Cardiac fibroblast (primary cell): Measurements from ENCODE around the gene TRIM67.

Experiments
- DNase-seq, 2 donors: peaks; one replicate each; pipeline versions ENCODE4 v3.0.0 to v3.0.0-alpha.2; 2010; ENCODE audit warnings: low read depth in 2 of 2
- H3K4me3 ChIP-seq, 2 donors: replicated peaks in 1 of 2; 1 replicate in 1 of 2; 2 replicates in 1 of 2; pipeline ENCODE4 v1.5.1; 2011; ENCODE audit warnings: low read depth in 2 of 2, low read length in 2 of 2, mild to moderate bottlenecking in 2 of 2, moderate library complexity in 1 of 2
- CTCF ChIP-seq: IDR thresholded peaks from one replicate; pipeline ENCODE4 v1.5.1; 2011; ENCODE audit warnings: low read depth, mild to moderate bottlenecking, low read length, inconsistent platforms

Gene TRIM67

DNA sequence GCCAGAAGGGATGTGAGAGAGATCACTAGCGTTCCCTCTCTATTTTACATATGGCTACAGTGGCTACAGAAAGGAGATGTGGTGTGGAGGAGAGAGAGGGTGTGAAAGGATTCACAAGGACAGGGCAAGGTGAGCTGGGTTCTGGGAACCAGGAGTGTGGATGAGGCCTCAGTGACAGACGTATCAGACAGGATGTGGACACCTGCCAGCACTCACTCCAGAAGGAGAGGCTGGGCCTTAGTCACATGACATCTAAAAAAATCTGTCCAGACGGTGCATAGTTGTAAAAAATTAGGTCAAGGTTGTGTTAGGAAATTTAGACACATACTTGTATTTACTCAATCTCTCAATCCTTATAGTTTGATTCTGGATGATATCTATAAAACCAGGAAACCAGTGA is 10.6 kb downstream of the TRIM67 start:
- no peak for TF ChIP-seq CTCF
- DNase-seq = no peak
- H3K4me3 ChIP-seq = no peak overlapping the region

DNA sequence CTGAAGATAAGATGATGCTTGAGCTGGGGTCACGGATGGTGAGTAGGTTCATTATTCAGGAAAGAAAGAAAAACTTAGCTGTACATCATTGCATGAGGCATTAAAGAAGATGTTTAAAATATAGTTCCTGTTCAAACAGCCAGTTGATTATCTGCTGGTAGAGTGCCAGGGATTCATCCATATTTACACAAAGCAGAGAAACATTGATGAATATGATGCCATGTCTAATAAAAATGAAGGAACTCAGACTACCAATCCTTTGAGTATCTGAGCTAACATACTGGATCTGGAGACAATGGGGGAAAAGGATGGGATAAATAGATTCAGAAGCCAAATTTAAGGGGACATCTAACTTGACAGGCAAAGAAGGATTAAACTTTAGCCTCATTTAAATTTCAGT is 14.6 kb downstream of the TRIM67 start:
- no peak for TF ChIP-seq CTCF
- no peak overlapping the region for H3K4me3 ChIP-seq
- no peak for DNase-seq

DNA sequence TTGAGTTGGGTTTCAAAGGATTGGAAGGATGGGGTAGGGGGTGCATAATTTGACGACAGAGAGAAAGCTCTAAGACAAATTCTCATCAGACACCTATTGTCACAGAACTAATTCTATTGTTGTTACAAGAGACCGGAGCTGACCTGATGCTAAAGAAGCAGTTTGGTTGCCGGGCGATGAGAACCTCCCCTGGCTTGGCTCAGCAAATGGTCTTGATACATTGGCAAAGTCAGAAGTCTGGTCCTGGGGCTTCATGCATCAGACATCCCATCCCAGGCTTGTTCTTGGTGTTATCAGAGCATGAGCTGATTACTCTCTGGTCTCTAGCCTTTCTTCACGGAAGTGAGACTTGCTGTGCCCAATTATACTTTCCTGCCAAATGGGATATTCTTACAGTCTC is 15.4 kb downstream of the TRIM67 start:
- no peak for DNase-seq

DNA sequence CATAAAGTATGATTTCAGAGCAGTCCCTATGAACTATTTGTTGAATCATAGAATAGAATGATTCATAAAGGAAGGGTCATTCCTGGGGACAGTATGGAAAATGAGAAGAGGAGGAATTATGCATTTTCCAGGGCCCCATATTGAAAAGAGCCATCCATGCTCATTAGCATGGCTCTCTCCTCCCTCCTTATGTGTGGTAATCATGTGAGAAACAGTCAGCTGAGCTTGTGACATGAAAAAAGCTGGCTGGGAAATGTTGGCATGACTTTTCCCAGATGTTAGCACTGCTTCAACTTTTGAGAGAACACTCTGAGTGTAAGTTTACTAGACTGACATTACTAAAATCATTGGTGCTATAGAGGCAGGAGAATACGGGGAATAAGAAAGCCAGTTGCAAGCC is 16.1 kb downstream of the TRIM67 start:
- no peak overlapping the region for H3K4me3 ChIP-seq
- no peak for TF ChIP-seq CTCF
- peak in 1 of 2 donors; percentile 12 for DNase-seq

More for the DNA sequence above, 15.4 kb downstream of the TRIM67 start:
- no peak overlapping the region for H3K4me3 ChIP-seq
- TF ChIP-seq CTCF = no peak

GRCh38 chr1:231178970-231179369 is 17.1 kb downstream of the TRIM67 start:
- no peak for TF ChIP-seq CTCF
- H3K4me3 ChIP-seq = no peak overlapping the region
- DNase-seq = no peak

DNA sequence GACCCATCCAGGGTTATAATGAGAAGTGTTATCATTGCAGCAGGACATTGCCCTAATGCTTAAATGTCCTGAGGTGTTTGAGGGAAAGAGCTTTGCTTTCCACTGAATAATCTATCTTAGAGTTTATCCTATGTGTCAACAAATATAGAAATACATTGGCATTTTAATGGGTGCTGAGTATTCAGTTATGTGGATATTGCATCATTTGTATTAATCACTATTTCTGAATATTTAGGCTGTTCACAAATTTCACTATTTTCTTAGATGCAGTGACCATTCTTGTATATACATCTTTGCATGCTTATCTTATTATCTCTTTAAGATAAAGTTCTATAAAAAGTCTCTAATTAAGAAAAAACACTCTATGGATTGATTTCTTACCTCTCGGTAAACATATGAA is 18.2 kb downstream of the TRIM67 start:
- no peak for DNase-seq
- TF ChIP-seq CTCF = no peak
- H3K4me3 ChIP-seq = no peak overlapping the region

- no peak for DNase-seq
- no peak overlapping the region for H3K4me3 ChIP-seq
- no peak for TF ChIP-seq CTCF
Measured at GRCh38 chr1:231181271-231181670, 19.4 kb downstream of the TRIM67 start.
